ENCODE data around the gene MECP2. TPM values are rescaled to one million over a fixed set of nuclear protein-coding genes. Genes with fewer than 3 reads are reported as not detected.

Gene MECP2
- total RNA-seq, 2 donors from 2014 or later: 34.4 to 35.3 TPM

DNA sequence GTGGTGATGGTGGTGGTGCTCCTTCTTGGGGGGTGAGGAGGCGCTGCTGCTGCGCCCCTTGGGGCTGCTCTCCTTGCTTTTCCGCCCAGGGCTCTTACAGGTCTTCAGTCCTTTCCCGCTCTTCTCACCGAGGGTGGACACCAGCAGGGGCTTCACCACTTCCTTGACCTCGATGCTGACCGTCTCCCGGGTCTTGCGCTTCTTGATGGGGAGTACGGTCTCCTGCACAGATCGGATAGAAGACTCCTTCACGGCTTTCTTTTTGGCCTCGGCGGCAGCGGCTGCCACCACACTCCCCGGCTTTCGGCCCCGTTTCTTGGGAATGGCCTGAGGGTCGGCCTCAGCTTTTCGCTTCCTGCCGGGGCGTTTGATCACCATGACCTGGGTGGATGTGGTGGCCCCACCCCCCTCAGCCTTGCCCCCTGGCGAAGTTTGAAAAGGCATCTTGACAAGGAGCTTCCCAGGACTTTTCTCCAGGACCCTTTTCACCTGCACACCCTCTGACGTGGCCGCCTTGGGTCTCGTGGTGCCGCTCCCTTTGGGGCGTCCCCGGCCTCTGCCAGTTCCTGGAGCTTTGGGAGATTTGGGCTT lies 66.7 kb downstream of the MECP2 start:
- DNase-seq: no peak
- no peak overlapping the region for H3K9ac ChIP-seq (ENCODE audit: extremely low read depth, low read length, poor library complexity, severe bottlenecking)
- WGBS, 2 experiments (ENCODE audit: insufficient coverage in 1 of 2, insufficient read length in 1 of 2): 91 to 97% methylated on average over 10 to 29 of the region's 29 CpGs
- TF ChIP-seq, protein P1, sequence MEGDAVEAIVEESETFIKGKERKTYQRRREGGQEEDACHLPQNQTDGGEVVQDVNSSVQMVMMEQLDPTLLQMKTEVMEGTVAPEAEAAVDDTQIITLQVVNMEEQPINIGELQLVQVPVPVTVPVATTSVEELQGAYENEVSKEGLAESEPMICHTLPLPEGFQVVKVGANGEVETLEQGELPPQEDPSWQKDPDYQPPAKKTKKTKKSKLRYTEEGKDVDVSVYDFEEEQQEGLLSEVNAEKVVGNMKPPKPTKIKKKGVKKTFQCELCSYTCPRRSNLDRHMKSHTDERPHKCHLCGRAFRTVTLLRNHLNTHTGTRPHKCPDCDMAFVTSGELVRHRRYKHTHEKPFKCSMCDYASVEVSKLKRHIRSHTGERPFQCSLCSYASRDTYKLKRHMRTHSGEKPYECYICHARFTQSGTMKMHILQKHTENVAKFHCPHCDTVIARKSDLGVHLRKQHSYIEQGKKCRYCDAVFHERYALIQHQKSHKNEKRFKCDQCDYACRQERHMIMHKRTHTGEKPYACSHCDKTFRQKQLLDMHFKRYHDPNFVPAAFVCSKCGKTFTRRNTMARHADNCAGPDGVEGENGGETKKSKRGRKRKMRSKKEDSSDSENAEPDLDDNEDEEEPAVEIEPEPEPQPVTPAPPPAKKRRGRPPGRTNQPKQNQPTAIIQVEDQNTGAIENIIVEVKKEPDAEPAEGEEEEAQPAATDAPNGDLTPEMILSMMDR (conservative IDR thresholded peaks at IDR 0.05): no peak
- H3K4me3 ChIP-seq (ENCODE audit: low read length): no peak overlapping the region
- Mint-ChIP-seq H3K4me3 (no peak overlapping the region), H3K27me3 (ENCODE audit: insufficient read depth) (no peaks in the 10 kb centered on the region), H3K9me3 (peaks cover 72% of the 10 kb centered on the region), H3K36me3 (ENCODE audit: low read depth) (peaks cover 35% of the 10 kb centered on the region), H3K27ac (no peak overlapping the region), H3K4me1 (peaks cover 7% of the 10 kb centered on the region)
- H3K4me1 ChIP-seq (ENCODE audit: control insufficient read depth, insufficient read depth, low read length): no peaks in the 10 kb centered on the region
- no peaks in the 10 kb centered on the region for H3K27me3 ChIP-seq (ENCODE audit: control insufficient read depth, insufficient read depth, low read length, poor library complexity, severe bottlenecking)
- peaks cover 11% of the 10 kb centered on the region for H3K36me3 ChIP-seq (ENCODE audit: control insufficient read depth, insufficient read depth, low read length)
- H3K27ac ChIP-seq (ENCODE audit: low read depth, low read length): no peak overlapping the region
- no peaks in the 10 kb centered on the region for H3K9me3 ChIP-seq (ENCODE audit: control insufficient read depth, low read length)

DNA sequence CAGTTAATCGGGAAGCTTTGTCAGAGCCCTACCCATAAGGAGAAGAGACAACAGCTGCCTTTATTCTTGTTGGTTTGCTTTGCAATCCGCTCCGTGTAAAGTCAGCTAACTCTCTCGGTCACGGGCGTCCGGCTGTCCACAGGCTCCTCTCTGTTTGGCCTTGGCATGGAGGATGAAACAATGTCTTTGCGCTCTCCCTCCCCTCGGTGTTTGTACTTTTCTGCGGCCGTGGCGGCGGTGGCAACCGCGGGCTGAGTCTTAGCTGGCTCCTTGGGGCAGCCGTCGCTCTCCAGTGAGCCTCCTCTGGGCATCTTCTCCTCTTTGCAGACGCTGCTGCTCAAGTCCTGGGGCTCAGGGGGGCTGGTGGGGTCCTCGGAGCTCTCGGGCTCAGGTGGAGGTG lies 67.3 kb downstream of the MECP2 start:
- no peak overlapping the region for H3K4me3 Mint-ChIP-seq

DNA sequence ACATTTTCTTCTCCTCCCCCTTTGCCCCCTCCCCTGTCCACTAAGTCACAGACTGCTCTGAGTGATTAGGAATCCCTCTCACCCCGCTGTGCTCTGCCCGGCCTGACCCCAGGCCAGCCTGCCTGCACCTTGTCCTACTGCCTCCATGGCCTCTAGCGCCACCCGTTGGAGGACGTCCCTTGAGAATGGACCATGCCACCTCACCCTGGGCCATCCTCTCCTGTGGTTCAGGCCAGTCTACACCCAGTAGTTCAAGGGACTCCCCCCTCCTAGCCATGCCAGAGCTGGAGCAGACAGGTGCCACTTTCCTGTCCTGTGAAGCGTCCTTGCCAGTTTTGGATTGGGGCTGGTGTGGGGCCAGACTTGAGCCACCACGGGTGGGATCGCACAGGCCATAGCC lies 68.1 kb downstream of the MECP2 start:
- peak; percentile 69 for DNase-seq
- 88 to 90% methylated on average over 2 to 6 of the region's 8 CpGs for WGBS, 2 experiments (ENCODE audit: insufficient coverage in 1 of 2, insufficient read length in 1 of 2)
- TF ChIP-seq, protein P1 (conservative IDR thresholded peaks at IDR 0.05): peak; percentile 44
- Histone ChIP-seq H3K4me1 (ENCODE audit: control insufficient read depth, insufficient read depth, low read length) (no peaks in the 10 kb centered on the region), H3K27ac (ENCODE audit: low read depth, low read length) (no peak overlapping the region), H3K27me3 (ENCODE audit: control insufficient read depth, insufficient read depth, low read length, poor library complexity, severe bottlenecking) (no peaks in the 10 kb centered on the region), H3K4me3 (ENCODE audit: low read length) (no peak overlapping the region), H3K9ac (ENCODE audit: extremely low read depth, low read length, poor library complexity, severe bottlenecking) (no peak overlapping the region), H3K9me3 (ENCODE audit: control insufficient read depth, low read length) (no peaks in the 10 kb centered on the region), H3K36me3 (ENCODE audit: control insufficient read depth, insufficient read depth, low read length) (peaks cover 7% of the 10 kb centered on the region)
- no peaks in the 10 kb centered on the region for H3K27me3 Mint-ChIP-seq (ENCODE audit: insufficient read depth)
- peaks cover 29% of the 10 kb centered on the region for H3K36me3 Mint-ChIP-seq (ENCODE audit: low read depth)
- peaks cover 7% of the 10 kb centered on the region for H3K4me1 Mint-ChIP-seq
- H3K27ac Mint-ChIP-seq: no peak overlapping the region
- H3K4me3 Mint-ChIP-seq: no peak overlapping the region
- H3K9me3 Mint-ChIP-seq: peaks cover 70% of the 10 kb centered on the region

More for the DNA sequence above, 67.3 kb downstream of the MECP2 start:
- Histone ChIP-seq H3K27me3 (ENCODE audit: control insufficient read depth, insufficient read depth, low read length, poor library complexity, severe bottlenecking) (no peaks in the 10 kb centered on the region), H3K9me3 (ENCODE audit: control insufficient read depth, low read length) (no peaks in the 10 kb centered on the region), H3K4me3 (ENCODE audit: low read length) (no peak overlapping the region), H3K27ac (ENCODE audit: low read depth, low read length) (no peak overlapping the region), H3K36me3 (ENCODE audit: control insufficient read depth, insufficient read depth, low read length) (peaks cover 11% of the 10 kb centered on the region), H3K4me1 (ENCODE audit: control insufficient read depth, insufficient read depth, low read length) (no peaks in the 10 kb centered on the region), H3K9ac (ENCODE audit: extremely low read depth, low read length, poor library complexity, severe bottlenecking) (no peak overlapping the region)
- WGBS, 2 experiments (ENCODE audit: insufficient coverage in 1 of 2, insufficient read length in 1 of 2): 84 to 97% methylated on average over 6 to 20 of the region's 20 CpGs
- Mint-ChIP-seq H3K27ac (no peak overlapping the region), H3K27me3 (ENCODE audit: insufficient read depth) (no peaks in the 10 kb centered on the region), H3K4me1 (peaks cover 7% of the 10 kb centered on the region), H3K36me3 (ENCODE audit: low read depth) (peaks cover 35% of the 10 kb centered on the region), H3K9me3 (peaks cover 76% of the 10 kb centered on the region)
- TF ChIP-seq, protein P1 (conservative IDR thresholded peaks at IDR 0.05): no peak
- DNase-seq: no peak

Measured in endodermal cell (in vitro differentiated cells).